GM23248 (cell line): ENCODE results near the gene PRMT2. TPM values are rescaled to one million over a fixed set of nuclear protein-coding genes. Genes with fewer than 3 reads are reported as not detected.

Source experiments
- DNase-seq: peaks from one replicate; pipeline ENCODE4 v3.0.0-alpha.2; 2015
- H2AFZ ChIP-seq: fragments of 200-600 bp; sonication (generic); 2 replicates; pipeline ENCODE4 v1.6.1; 2016; ENCODE audit warnings: antibody characterized with exemption
- H3F3A ChIP-seq: fragments of 200-600 bp; sonication (generic); 2 replicates; pipeline ENCODE4 v1.6.1; 2016; ENCODE audit warnings: mild to moderate bottlenecking, antibody characterized with exemption, mixed run types; ENCODE audit not compliant: insufficient read depth
- H3K27ac ChIP-seq: fragments of 200-600 bp; sonication (generic); 2 replicates; pipeline ENCODE4 v1.5.1; 2016; ENCODE audit warnings: mild to moderate bottlenecking
- H3K27me3 ChIP-seq: fragments of 200-600 bp; sonication (generic); replicated peaks from 2 replicates; pipeline ENCODE4 v1.6.1; 2016; ENCODE audit warnings: mild to moderate bottlenecking; ENCODE audit not compliant: insufficient read depth
- H3K36me3 ChIP-seq: fragments of 200-600 bp; sonication (generic); 2 replicates; pipeline ENCODE4 v1.6.1; 2016; ENCODE audit warnings: low read depth, mild to moderate bottlenecking
- H3K4me1 ChIP-seq: fragments of 200-600 bp; sonication (generic); 2 replicates; pipeline ENCODE4 v1.6.1; 2016; ENCODE audit warnings: mild to moderate bottlenecking; ENCODE audit not compliant: insufficient read depth
- H3K4me2 ChIP-seq: fragments of 200-600 bp; sonication (generic); one replicate; pipeline ENCODE4 v1.6.1; 2016; ENCODE audit warnings: mild to moderate bottlenecking; ENCODE audit not compliant: unreplicated experiment
- H3K4me3 ChIP-seq: fragments of 200-600 bp; sonication (generic); 2 replicates; pipeline ENCODE4 v1.5.1; 2016; ENCODE audit warnings: mild to moderate bottlenecking
- H3K79me2 ChIP-seq: fragments of 200-600 bp; sonication (generic); 2 replicates; pipeline ENCODE4 v1.6.1; 2016; ENCODE audit warnings: mild to moderate bottlenecking; ENCODE audit not compliant: insufficient read depth
- H3K9ac ChIP-seq: fragments of 200-600 bp; sonication (generic); 2 replicates; pipeline ENCODE4 v1.6.1; 2016; ENCODE audit warnings: mild to moderate bottlenecking
- H3K9me2 ChIP-seq: fragments of 200-600 bp; sonication (generic); 2 replicates; pipeline ENCODE4 v1.6.1; 2016; ENCODE audit warnings: mixed run types, mild to moderate bottlenecking, moderate library complexity; ENCODE audit not compliant: insufficient read depth
- H3K9me3 ChIP-seq: fragments of 200-600 bp; sonication (generic); one replicate; pipeline ENCODE4 v1.6.1; 2017; ENCODE audit warnings: low read depth
- H4K20me1 ChIP-seq: fragments of 200-600 bp; sonication (generic); 2 replicates; pipeline ENCODE4 v1.6.0; 2016; ENCODE audit not compliant: insufficient read depth
- EZH2 ChIP-seq: fragments of 200-600 bp; sonication (generic); IDR thresholded peaks from 2 replicates; pipeline ENCODE4 v1.6.1; 2018; ENCODE audit warnings: antibody characterized with exemption, mild to moderate bottlenecking; ENCODE audit not compliant: insufficient read depth, poor library complexity, severe bottlenecking
- EZH2phosphoT487 ChIP-seq: fragments of 200-600 bp; sonication (generic); IDR thresholded peaks from 2 replicates; pipeline ENCODE4 v1.6.1; 2018; ENCODE audit warnings: antibody characterized with exemption, moderate library complexity, mild to moderate bottlenecking, low read depth; ENCODE audit not compliant: insufficient read depth
- WGBS, 2 experiments: methylation state at CpG; one replicate each; pipeline ENCODE4 v1.1.6; 2015 to 2017; ENCODE audit warnings: low lambda C conversion rate in 2 of 2, low coverage in 1 of 2; ENCODE audit errors: missing lambda C conversion rate in 2 of 2; 5-methylcytosine and 5-hydroxymethylcytosine counted together
- in situ Hi-C: fragments of 300-500 bp; cut with MboI; formaldehyde crosslinking; loops from 2 replicates; pipeline ENCODE4 v1.15.0; 2020
- polyA plus RNA-seq: library from polyadenylated mRNA; unstranded; fragments of >200 nt; fragmentation: Nextera tagmentation; extraction: Ambion mirVana; gene quantifications from 2 replicates; pipeline ENCODE4 v1.2.1, GENCODE V29; 2016
- total RNA-seq: library from RNA; depleted of rRNA; stranded (reverse); fragments of >200 nt; shearing (Covaris generic); gene quantifications from 2 replicates; pipeline ENCODE4 v1.2.3, GENCODE V29; 2014

Gene PRMT2
- total and polyA plus RNA-seq, 2 experiments from 2014 or later = 145 to 171 TPM

DNA sequence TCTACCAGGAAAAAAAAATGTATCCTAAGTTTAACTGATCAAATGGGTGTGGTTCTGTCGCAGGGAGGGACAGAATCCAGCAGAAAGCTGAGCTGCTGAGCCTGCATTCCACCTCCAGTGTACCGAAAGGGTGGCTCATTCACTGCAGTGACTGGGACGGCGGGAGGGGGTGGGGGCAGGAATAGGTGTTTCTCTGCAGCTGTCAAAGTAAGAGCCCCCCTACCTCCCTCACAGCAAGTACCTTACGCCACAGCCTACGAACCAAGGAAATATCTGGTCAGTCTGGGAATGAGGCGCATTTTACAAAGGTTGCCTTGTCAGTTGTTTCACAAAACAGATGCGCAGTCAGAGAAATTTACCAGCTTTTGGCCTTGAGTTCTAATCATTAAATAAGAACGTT lies 32.2 kb upstream of the PRMT2 start:
- no peak overlapping the region for H3K9ac ChIP-seq
- H3F3A ChIP-seq = no peaks in the 10 kb centered on the region
- H3K9me3 ChIP-seq = no peaks in the 10 kb centered on the region
- in situ Hi-C loops = no loop called here
- no peaks in the 10 kb centered on the region for H3K36me3 ChIP-seq
- H3K79me2 ChIP-seq = no peaks in the 10 kb centered on the region
- WGBS, 2 experiments = 15 to 19% methylated on average over 6 to 9 of the region's 9 CpGs
- no peaks in the 10 kb centered on the region for H3K9me2 ChIP-seq
- H4K20me1 ChIP-seq = no peaks in the 10 kb centered on the region
- no peak overlapping the region for H3K4me3 ChIP-seq
- H3K4me1 ChIP-seq = peaks cover 13% of the 10 kb centered on the region
- TF ChIP-seq EZH2 (no peak), EZH2phosphoT487 (no peak)
- no peak overlapping the region for H3K27ac ChIP-seq
- H3K27me3 ChIP-seq = peaks cover 6% of the 10 kb centered on the region; the same call in 1 of the 2 replicates
- H2AFZ ChIP-seq = no peak overlapping the region
- H3K4me2 ChIP-seq = no peak overlapping the region
- peak; percentile 47 for DNase-seq

DNA sequence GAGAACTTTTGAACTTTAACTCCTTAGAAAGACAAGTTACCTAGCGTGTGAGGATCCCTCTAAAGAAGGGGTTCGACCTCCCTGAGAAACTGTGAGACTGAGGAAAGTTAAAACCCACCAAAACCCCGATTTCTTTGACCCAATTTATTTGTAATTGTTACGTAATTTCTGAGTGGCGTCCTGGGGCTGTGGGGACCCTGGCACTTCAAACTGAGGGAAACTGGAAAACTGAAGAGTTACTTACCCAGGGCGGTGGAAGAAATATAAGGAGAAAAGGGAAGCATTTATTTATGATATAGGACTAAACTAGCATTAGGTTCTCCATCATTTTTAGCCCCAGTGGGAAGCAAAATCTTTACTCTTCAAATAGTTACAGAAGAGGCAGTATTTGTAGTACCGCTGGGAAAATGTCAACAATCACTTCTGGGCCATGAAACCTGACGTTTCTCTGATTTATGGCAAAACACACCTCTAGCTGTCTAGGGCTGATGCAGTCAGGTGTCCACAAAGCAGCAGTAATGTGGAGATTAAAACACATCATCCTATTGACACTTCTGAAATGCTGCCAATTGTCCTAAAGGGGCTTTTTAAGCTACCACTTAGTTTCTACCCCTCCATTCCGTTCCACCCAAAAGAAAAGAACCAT lies 31.0 kb upstream of the PRMT2 start:
- no peaks in the 10 kb centered on the region for H3K36me3 ChIP-seq
- DNase-seq = no peak
- H3K9me2 ChIP-seq = no peaks in the 10 kb centered on the region
- no peaks in the 10 kb centered on the region for H4K20me1 ChIP-seq
- no peak overlapping the region for H2AFZ ChIP-seq
- no peak for TF ChIP-seq EZH2
- no peak for TF ChIP-seq EZH2phosphoT487
- H3F3A ChIP-seq = no peaks in the 10 kb centered on the region
- no peaks in the 10 kb centered on the region for H3K79me2 ChIP-seq
- H3K4me3 ChIP-seq = no peak overlapping the region
- no peak overlapping the region for H3K27ac ChIP-seq
- H3K4me2 ChIP-seq = no peak overlapping the region
- no peaks in the 10 kb centered on the region for H3K9me3 ChIP-seq
- in situ Hi-C loops = no loop called here
- H3K27me3 ChIP-seq = peaks cover 12% of the 10 kb centered on the region
- H3K4me1 ChIP-seq = peaks cover 2% of the 10 kb centered on the region
- H3K9ac ChIP-seq = no peak overlapping the region
- 69 to 70% methylated on average over 9 of the region's 9 CpGs for WGBS, 2 experiments

- Histone ChIP-seq H3K4me1 (no peaks in the 10 kb centered on the region), H3K4me3 (no peak within 1 kb of the TSS), H3K9ac (no peak within 1 kb of the TSS), H3K79me2 (no peaks in the 10 kb centered on the region), H3K9me3 (no peaks in the 10 kb centered on the region), H3K9me2 (no peaks in the 10 kb centered on the region), H2AFZ (no peak within 1 kb of the TSS), H3K27me3 (peaks cover 12% of the 10 kb centered on the region), H4K20me1 (no peaks in the 10 kb centered on the region), H3F3A (no peaks in the 10 kb centered on the region), H3K27ac (no peak within 1 kb of the TSS), H3K4me2 (no peak within 1 kb of the TSS), H3K36me3 (no peaks in the 10 kb centered on the region)
- no peak for DNase-seq
- in situ Hi-C loops = no loop called here
- 72% methylated on average over 15 of the region's 15 CpGs for WGBS, 2 experiments
- TF ChIP-seq EZH2phosphoT487 (no peak), EZH2 (no peak)
Observed at GRCh38 chr21:46604975-46605766, 30.3 kb upstream of the PRMT2 start, which contains the start of gene S100B. TSS of gene S100B (minus strand) at chr21:46605082. CDS start at chr21:46602415, 2,667 bp downstream.

GRCh38 chr21:46605767-46606426 lies 29.6 kb upstream of the PRMT2 start:
- Histone ChIP-seq H3K79me2 (no peaks in the 10 kb centered on the region), H3K9me3 (no peaks in the 10 kb centered on the region), H3K4me2 (no peak overlapping the region), H3K4me3 (no peak overlapping the region), H3F3A (no peaks in the 10 kb centered on the region), H3K9ac (no peak overlapping the region), H3K36me3 (no peaks in the 10 kb centered on the region), H3K27me3 (peaks cover 12% of the 10 kb centered on the region), H3K9me2 (no peaks in the 10 kb centered on the region), H4K20me1 (no peaks in the 10 kb centered on the region), H2AFZ (no peak overlapping the region), H3K27ac (no peak overlapping the region), H3K4me1 (no peaks in the 10 kb centered on the region)
- no peak for DNase-seq
- in situ Hi-C loops = no loop called here
- 75 to 77% methylated on average over 12 to 14 of the region's 14 CpGs for WGBS, 2 experiments
- no peak for TF ChIP-seq EZH2phosphoT487
- no peak for TF ChIP-seq EZH2
